ENCODE measurements around the gene DNAH17. TPM values are rescaled to one million over a fixed set of nuclear protein-coding genes. Genes with fewer than 3 reads are reported as not detected.

The DNAH17 gene
- total and polyA plus RNA-seq, 2 donors (not counting 3 experiments of a cell fraction or from before 2014, with no cell fraction given), result not detected

- Histone ChIP-seq H3K9me1 (replicated peaks; ENCODE audit: control insufficient read depth, extremely low read depth, insufficient read depth, low read length) (no peaks in the 10 kb centered on the region), H3K4me2 (ENCODE audit: insufficient read depth, low read length) (no peak overlapping the region), H3K27me3 (ENCODE audit: control insufficient read depth in 2 of 2, insufficient read depth in 2 of 2, low read length in 2 of 2) (peaks cover 0 to 1% of the 10 kb centered on the region in 2 experiments), H3K4me1 (ENCODE audit: control insufficient read depth, extremely low read depth, insufficient read depth, low read length) (no peaks in the 10 kb centered on the region), H4K20me1 (replicated peaks; ENCODE audit: control insufficient read depth, extremely low read depth, insufficient read depth, low read length) (no peaks in the 10 kb centered on the region), H2AFZ (ENCODE audit: low read depth, low read length) (no peak overlapping the region), H3K36me3 (ENCODE audit: control insufficient read depth in 2 of 2, extremely low read depth in 1 of 2, insufficient read depth in 2 of 2, low read length in 2 of 2) (no peaks in the 10 kb centered on the region), H3K79me2 (ENCODE audit: control insufficient read depth, insufficient read depth, low read length) (no peaks in the 10 kb centered on the region), H3K9me3 (replicated peaks; ENCODE audit: control insufficient read depth, insufficient read depth, low read length) (no peaks in the 10 kb centered on the region), H3K4me3 (replicated peaks in 1 of 3; ENCODE audit: insufficient read depth in 1 of 3, low read depth in 1 of 3, low read length in 3 of 3) (no peak overlapping the region), H3K27ac (ENCODE audit: insufficient read depth, low read depth, low read length) (no peak overlapping the region), H3K9ac (replicated peaks; ENCODE audit: extremely low read depth, insufficient read depth, low read length) (no peak overlapping the region)
- FAIRE-seq, result no peak
- dilution Hi-C loops (cut with MboI; ENCODE audit: extremely low pct_ligation_motif_present, low sequenced_read_pairs) (no loop called here), intact Hi-C loops (cut with micrococcal nuclease) (no loop called here)
- CTCF ChIA-PET, result no interaction called here
- TF ChIP-seq FOS (IDR thresholded peaks at IDR 0.05; ENCODE audit: borderline replicate concordance, insufficient read depth, low read length) (no peak), EZH2 (IDR thresholded peaks at IDR 0.05; ENCODE audit: borderline replicate concordance, low read depth, low read length, severe bottlenecking) (no peak), POLR2AphosphoS5 (IDR thresholded peaks at IDR 0.05; ENCODE audit: insufficient read depth, low read depth, low read length) (no peak), GATA2 (IDR thresholded peaks at IDR 0.05; ENCODE audit: insufficient read depth, insufficient read length, low read depth, low read length) (no peak)
- no TSS peak for BruUV-seq (replicated peaks)
- POLR2A ChIA-PET, result no interaction called here
- DNase-seq (ENCODE audit: low read depth, low spot score), result no peak
Measured at GRCh38 chr17:78532311-78532710, 44.9 kb downstream of the DNAH17 start.

- peaks cover 0 to 1% of the 10 kb centered on the region in 2 experiments for H3K27me3 ChIP-seq (ENCODE audit: control insufficient read depth in 2 of 2, insufficient read depth in 2 of 2, low read length in 2 of 2)
- no peaks in the 10 kb centered on the region for H3K4me1 ChIP-seq (ENCODE audit: control insufficient read depth, extremely low read depth, insufficient read depth, low read length)
- FAIRE-seq (no peak), DNase-seq (ENCODE audit: low read depth, low spot score) (no peak)
- no peak overlapping the region for H3K27ac ChIP-seq (ENCODE audit: insufficient read depth, low read depth, low read length)
- H2AFZ ChIP-seq (ENCODE audit: low read depth, low read length), result no peak overlapping the region
- POLR2A ChIA-PET, result no interaction called here
- intact Hi-C loops (cut with micrococcal nuclease) (no loop called here), dilution Hi-C loops (cut with MboI; ENCODE audit: extremely low pct_ligation_motif_present, low sequenced_read_pairs) (no loop called here)
- H3K79me2 ChIP-seq (ENCODE audit: control insufficient read depth, insufficient read depth, low read length), result no peaks in the 10 kb centered on the region
- no peak overlapping the region for H3K4me2 ChIP-seq (ENCODE audit: insufficient read depth, low read length)
- no TSS peak for BruUV-seq (replicated peaks)
- no peaks in the 10 kb centered on the region for H4K20me1 ChIP-seq (replicated peaks; ENCODE audit: control insufficient read depth, extremely low read depth, insufficient read depth, low read length)
- no peak overlapping the region for H3K4me3 ChIP-seq (replicated peaks in 1 of 3; ENCODE audit: insufficient read depth in 1 of 3, low read depth in 1 of 3, low read length in 3 of 3)
- TF ChIP-seq JUN (IDR thresholded peaks at IDR 0.05; ENCODE audit: borderline replicate concordance, insufficient read depth, insufficient read length, low read depth), result no peak
- TF ChIP-seq POLR2A (IDR thresholded peaks at IDR 0.05; ENCODE audit: low read depth, low read length), result no peak
- H3K36me3 ChIP-seq (ENCODE audit: control insufficient read depth in 2 of 2, extremely low read depth in 1 of 2, insufficient read depth in 2 of 2, low read length in 2 of 2), result no peaks in the 10 kb centered on the region
- H3K9me1 ChIP-seq (replicated peaks; ENCODE audit: control insufficient read depth, extremely low read depth, insufficient read depth, low read length), result no peaks in the 10 kb centered on the region
- no peak overlapping the region for H3K9ac ChIP-seq (replicated peaks; ENCODE audit: extremely low read depth, insufficient read depth, low read length)
- H3K9me3 ChIP-seq (replicated peaks; ENCODE audit: control insufficient read depth, insufficient read depth, low read length), result no peaks in the 10 kb centered on the region
- CTCF ChIA-PET, result interaction anchor here (0.9 to 1.7 kb wide), 3 partner anchors 33 to 178 kb away, joined by 3 read pairs; no protein-coding TSS in a partner anchor
Measured at GRCh38 chr17:78530675-78531074, 46.5 kb downstream of the DNAH17 start.

Data from endothelial cell of umbilical vein (primary cell).